ENCODE measurements around the gene SNUPN.

The SNUPN gene

GRCh38 chr15:75625542-75626347, at the start of gene SNUPN:
SNUPN (minus strand) TSS chr15:75625725; CDS start chr15:75621051, 4,674 bp downstream.
- peak; percentile 98 for DNase-seq

- DNase-seq, result no peak
Measured at GRCh38 chr15:75674366-75674765, 48.8 kb upstream of the SNUPN start.

DNA sequence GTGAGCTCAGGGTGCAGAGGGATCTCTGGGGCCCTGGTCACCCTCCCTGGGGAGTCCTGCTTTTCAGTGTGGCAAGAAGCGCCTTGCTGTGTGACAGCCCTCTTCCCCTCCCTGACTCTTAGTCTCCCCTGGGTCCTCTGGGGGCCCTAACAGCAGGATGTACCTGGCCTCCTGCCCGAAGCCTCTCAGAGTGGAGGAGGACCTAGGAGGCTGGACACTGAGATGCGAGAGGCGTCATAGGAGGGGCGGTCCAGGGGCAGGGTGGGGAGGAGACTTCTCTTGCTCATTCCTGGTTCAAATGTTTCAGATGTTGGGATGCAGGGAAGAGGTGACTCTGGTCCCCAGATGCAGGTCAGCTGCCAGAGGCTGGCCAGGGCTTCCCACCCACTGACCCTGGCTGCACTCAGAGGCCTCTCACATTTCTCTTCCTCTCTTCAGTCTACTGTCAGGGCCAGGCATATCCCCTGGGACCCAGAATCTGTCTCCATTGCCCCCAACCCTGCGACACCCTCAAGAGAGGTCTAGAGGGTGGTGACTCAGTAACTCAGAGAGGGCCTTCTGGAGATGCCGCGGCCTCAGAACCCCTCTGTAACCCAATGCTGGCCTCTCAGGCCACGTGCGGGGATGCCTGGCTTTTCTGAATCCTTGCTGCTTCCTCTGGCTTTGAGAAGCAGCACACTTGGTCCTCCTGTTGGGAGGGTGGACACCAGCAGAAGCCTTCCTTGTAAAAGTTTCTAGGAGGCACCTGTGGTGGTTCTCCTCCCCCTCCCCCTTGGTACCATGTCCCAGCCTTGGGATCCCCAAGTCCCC, 48.1 kb upstream of the SNUPN start:
- DNase-seq, result peak; percentile 69

DNA sequence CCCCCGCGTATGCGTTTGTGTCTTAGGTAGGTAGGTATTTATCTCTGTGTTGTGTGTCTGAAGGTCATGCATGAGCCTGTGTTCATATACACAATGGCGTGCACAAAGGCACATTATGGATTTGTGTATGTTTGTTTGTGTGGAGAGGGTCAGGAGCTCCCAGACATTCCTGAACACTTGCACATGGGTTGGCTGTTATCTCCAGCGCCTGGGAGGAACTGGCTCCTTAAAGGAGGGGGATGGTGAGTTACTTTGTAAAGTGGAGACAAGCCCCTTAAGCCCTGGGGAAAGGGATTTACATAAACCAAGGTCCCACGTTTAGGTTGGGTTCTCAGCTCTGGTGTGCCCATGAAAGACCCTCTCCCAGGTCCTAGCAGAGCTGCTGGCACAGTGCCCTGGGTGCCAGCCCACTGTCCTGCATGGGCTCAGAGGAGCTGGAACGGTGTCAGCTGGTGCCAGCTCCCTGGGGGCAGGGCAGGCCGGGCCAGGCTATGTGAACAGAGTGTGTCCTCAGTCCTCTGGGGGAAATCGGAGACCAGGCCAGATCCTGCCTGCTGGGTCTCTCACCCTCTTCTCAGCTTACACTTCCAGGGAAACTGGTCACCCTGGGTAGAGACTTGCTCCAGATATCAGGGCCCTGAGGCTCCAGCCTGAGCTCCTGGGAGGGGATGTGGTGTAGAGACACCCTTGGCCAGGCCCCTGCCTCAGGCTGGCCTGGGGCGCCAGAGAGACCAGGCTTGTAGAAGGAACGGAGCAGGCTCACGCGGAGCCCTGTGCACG, 47.3 kb upstream of the SNUPN start:
- DNase-seq, result peak; percentile 90

DNA sequence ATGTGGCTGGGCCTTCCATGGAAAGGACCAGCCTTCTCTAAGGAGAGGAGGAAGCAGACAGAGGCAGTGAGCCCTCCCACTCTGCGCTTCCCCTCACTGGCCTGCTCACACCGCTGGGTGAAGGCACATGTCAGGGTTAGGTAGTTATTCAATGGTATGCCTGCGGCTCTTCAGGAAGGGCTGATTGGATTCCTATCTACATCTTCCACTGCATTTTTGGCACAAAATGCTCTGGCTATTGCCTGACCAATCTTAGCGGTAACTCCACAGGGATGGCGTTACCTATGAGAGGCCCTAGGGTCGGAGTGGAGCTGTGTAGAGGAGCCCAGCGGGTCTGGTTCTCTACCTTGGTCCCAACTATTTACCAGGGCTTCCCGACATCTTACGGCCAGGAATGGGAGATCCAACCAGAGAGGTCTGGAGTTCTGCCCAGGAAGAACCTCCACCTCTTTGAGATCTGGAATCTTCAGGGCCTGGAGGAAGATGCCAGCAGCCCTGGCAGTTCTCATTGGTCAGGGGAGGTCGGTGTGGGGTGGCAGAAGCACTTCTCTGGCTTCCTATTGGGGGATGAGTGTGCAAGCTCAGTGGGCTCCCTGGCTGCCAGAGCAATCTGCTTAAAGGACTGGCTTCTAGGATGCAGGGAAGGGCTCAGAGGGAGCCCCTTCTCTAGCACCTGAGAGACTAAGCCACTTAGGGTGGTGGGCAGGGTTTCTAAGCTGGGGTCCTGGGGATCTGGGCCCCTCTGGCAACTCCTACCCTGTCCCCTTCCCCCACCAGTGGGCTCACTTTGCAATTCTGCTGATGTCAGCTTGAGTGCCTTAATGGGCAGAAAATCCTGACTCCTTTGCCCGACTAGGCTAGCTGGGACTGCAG, 46.4 kb upstream of the SNUPN start:
- DNase-seq, result no peak

DNA sequence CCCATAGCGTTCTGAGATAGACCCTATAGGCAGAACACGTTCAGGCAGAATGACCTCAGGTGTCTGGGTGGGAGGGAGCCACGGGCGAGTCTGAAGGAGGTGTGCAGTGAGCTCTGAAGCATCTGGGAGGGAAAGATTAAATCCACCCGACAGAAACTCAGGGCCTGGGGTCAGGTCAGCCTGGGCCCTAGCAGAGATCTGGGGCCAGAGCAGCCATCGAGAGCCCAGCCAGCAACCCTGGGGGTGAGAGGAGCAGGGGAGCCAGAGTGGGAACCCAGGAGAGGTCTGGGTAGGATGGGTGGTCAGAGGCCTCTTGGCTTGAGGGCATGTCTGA, 44.3 kb upstream of the SNUPN start:
- no peak for DNase-seq

DNA sequence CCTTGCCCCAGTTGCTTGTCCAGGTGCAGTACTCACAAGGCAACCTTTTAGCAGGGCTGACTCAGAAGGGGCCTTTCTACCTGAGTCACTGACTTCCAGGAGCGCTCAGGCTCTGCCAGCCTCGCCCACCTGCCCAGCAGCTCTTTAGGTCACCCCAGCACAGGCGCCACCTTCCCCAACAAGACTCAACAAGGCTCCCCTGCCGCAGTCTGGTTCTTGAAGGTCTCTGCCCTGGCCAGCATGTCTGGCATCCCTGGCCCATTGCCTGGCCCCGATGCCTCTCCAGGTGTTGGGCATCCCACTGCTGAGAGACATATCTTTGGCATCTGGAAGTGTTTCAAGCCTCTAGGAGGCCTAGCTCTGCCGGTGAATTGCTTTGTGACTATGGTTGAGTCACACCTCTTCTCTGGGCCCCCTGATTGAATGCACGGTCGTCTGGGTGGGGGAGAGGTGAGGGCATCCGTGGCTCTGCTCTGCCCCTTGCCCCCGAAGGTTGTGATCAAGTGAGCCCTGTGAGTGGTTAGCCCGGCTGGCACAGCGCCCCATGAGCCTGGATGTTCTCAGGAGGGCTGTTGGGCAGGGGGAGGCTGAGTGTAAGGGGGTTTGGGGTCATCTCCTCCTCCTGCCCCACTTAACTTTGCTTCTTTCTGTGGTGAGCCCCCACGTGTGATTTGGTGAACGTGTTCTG, 43.8 kb upstream of the SNUPN start:
- DNase-seq, result no peak

DNA sequence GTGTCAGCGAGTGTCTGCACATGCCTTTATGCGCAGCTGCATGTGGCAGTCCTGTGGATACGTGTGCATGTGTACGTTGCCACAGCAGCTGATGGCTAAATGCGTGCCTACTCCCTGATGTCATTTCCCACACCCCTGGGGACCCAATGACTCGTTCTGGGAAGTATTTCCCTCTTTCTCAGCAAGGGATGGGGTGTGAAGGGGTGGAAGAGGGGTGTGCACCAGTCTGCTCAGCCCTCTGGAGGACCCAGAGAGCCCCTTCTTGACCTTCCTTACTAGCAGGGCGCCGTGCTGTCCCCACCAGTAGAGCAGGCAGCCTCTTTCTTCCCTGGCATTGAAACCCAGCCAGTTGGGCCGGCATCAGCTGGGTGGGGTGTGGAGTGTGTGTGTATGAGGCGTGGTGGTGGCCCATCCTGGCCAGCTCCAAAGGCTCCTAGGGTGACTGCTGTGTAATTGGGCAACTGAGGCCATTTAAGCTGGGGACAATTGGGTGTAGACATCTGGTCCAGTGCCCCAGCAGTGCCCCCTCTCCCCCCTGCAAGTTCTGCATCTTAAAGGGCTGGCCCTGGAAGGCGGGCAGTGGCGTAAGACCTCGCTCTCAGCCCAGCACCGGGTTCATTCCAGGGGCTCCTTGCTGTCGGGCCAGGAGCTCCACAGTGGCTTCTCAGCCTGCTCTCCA, 41.4 kb upstream of the SNUPN start:
- no peak for DNase-seq

DNA sequence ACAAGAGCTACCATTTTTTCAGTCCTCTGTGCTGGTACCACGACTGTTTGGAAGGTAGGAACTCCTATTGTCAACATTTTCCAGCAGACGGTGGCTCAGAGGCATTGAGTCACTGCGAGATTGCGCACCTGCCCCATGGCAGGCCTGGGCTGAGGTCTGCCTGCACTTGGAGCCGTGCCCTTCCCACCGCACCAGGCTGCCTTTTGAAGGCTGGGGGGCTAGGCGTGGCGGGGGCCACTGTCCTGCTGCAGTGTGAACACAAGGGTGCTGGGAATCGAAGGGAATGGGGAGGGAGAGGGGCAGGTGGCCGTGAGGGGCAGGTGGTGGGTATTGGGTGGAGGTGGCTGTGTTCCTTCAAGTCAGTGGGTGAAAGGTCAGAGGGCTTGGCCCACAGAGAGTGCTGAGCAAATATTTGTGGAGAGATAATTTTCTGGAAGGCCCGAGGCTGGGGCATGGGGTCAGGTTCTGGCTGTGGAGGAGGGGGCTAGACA, 38.5 kb upstream of the SNUPN start:
- no peak for DNase-seq

GRCh38 chr15:75662823-75663519, 37.4 kb upstream of the SNUPN start:
- DNase-seq, result no peak

DNA sequence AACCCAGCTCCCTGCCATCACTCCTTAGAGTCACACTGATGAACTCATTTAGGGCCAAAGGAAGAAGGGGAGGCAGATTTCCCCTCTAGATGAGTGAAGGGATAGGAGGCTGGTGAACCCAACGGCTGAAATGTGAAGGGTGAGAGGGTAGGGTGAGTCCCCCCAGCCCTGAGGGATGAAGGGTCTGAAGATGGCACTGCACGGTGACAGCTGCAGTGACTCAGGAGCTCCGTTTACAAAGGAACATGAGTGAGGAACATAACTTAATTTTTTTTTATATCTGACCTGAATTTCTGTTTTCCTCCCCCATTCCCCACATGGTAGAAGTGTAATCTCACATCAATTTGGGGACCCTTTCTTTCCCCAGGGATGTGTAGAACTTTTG, 36.2 kb upstream of the SNUPN start:
- DNase-seq, result no peak

DNA sequence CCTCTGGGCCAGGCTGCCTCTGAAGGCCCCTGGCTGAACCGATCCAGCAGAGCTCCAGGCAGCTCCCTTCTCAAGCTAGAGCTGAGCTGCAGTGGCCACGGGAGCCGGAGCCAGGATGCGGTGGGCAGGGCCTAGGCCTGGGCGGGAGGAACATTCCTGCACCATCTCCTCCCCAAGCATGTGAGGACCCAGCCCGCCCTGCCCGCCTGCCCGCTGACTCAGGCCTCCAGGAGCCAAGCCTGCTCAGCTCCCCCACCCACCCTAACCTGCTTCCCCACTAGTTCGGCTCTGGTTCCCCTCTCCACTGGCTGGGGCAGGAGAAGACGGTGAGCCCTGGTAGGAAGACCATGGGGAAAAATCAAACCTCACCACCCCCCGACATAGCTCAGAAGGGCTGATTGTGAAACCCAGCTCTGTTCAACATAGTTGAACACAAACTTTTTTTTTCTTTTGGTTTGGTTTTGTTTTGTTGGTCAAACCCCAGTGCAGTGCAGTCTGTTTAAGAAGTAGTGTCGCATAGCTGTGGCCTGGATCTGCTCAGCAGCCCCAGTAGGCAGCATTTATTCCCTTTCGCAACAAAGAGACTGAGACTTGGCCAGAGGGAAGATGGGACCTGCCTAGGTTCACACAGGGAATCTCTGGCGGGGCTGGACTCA, 35.7 kb upstream of the SNUPN start:
- peak; percentile 96 for DNase-seq

GRCh38 chr15:75659928-75660645, 34.6 kb upstream of the SNUPN start:
- DNase-seq, result no peak

GRCh38 chr15:75659141-75659771, 33.7 kb upstream of the SNUPN start:
- DNase-seq, result no peak

- DNase-seq, result no peak
Measured at GRCh38 chr15:75656813-75657212, 31.3 kb upstream of the SNUPN start.

DNA sequence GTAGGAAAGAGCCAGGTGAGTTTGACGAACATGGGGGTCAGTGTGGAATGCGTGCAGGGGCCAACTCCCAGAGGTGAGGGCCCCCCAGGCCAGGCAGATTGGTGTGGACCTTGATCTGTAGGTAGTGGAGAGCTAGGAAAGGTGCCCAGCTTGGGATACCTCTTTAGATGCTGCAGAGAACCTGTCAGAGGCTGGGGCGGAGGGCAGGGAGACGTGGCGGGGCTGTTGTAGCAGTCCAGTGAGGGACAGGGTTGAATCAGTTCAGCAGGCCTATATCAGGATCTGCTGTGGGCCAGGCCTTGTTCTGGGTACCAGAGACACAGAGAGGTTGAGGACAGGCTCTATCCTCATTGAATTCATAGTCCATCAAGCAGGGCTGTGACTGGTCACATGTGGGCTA, 30.8 kb upstream of the SNUPN start:
- DNase-seq, result no peak

DNA sequence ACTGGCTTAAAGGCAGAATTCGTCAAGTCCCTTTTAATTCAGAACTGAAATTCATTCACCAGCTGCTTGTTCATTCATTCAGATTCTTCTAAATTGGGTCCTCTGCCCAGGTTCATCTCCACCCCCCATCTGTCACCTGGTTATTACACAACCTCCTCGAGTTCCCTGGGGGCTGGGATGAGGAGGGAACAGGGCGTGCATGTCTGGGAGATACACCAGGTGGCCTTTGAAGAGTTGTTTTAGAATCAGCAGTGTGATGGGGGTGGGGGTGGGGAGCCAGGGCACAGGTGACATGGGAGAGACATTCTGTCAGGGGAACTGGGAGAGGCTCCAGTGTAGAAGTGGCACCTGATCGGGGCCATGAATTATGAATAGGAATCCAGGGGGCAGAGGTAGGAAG, 30.4 kb upstream of the SNUPN start:
- no peak for DNase-seq

DNA sequence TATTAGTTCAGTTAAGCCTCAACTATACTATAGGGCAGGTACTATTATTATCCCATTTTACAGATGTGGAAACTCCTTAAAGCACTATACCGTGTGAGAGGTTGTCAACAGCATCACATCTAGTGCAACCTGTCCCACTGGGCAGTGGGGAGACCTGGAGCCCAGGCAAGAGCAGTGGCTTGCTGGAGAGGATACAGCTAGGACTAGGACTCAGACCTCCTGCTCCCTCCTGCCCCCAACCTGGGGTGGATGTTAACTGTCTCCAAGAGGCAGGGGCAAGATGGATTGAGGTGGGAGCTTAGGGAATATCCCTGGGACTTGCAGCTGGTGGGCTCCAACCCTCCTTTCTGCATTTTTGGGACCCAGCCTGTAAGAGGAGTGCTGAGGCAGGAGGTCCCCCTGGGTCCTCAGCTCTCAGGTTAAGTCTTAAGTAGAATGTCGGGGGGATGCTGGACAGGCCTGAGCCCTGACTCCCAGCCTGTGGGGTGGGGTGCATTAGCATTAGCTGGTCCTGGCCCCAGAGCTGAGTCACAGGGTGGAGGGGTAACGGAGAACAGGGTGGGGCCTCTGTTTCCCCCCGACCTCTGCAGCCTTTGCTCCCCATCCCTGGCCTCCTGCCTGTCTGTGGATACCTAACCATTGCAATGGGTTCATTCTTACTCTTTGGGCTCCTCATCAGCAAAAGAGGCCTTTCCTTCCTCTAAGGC, 28.8 kb upstream of the SNUPN start:
- DNase-seq, result no peak
